GM21825 (cell line): ENCODE data around the gene TRAK1.

Source experiments
- ATAC-seq: cut with Tn5 transposase; IDR thresholded peaks from one replicate; pipeline ENCODE4 v1.9.1; 2021; ENCODE audit warnings: mild to moderate bottlenecking, moderate library complexity; ENCODE audit not compliant: unreplicated experiment

The TRAK1 gene

GRCh38 chr3:42149532-42149931, 58.4 kb downstream of the TRAK1 start:
- ATAC-seq = no peak

- no peak for ATAC-seq
Observed at GRCh38 chr3:42149975-42150374, 58.8 kb downstream of the TRAK1 start.

- ATAC-seq = no peak
Observed at GRCh38 chr3:42151596-42152168, 60.5 kb downstream of the TRAK1 start.

GRCh38 chr3:42152193-42152592, 61.0 kb downstream of the TRAK1 start:
- ATAC-seq = no peak

- ATAC-seq = no peak
Observed at GRCh38 chr3:42153039-42153438, 61.9 kb downstream of the TRAK1 start.

GRCh38 chr3:42157540-42158538, 66.7 kb downstream of the TRAK1 start:
- ATAC-seq = no peak

- ATAC-seq = no peak
Observed at GRCh38 chr3:42159147-42159546, 68.0 kb downstream of the TRAK1 start.

- ATAC-seq = peak; percentile 82
Observed at GRCh38 chr3:42159706-42160472, 68.7 kb downstream of the TRAK1 start.

GRCh38 chr3:42161050-42161935, 70.1 kb downstream of the TRAK1 start:
- no peak for ATAC-seq

GRCh38 chr3:42162462-42162861, 71.3 kb downstream of the TRAK1 start:
- ATAC-seq = no peak

GRCh38 chr3:42163622-42164244, 72.6 kb downstream of the TRAK1 start:
- no peak for ATAC-seq

- ATAC-seq = no peak
Observed at GRCh38 chr3:42164656-42165055, 73.5 kb downstream of the TRAK1 start.

GRCh38 chr3:42165211-42165610, 74.1 kb downstream of the TRAK1 start:
- ATAC-seq = no peak

- ATAC-seq = no peak
Observed at GRCh38 chr3:42166214-42166613, 75.1 kb downstream of the TRAK1 start.

GRCh38 chr3:42166662-42167300, 75.6 kb downstream of the TRAK1 start:
- ATAC-seq = no peak

GRCh38 chr3:42169579-42170120, 78.5 kb downstream of the TRAK1 start:
- ATAC-seq = no peak

- ATAC-seq = no peak
Observed at GRCh38 chr3:42172047-42172654, 81.0 kb downstream of the TRAK1 start.

- no peak for ATAC-seq
Observed at GRCh38 chr3:42173307-42173706, 82.2 kb downstream of the TRAK1 start.
